SK-N-SH (cell line): ENCODE data around the gene HDGFL2. TPM values are rescaled to one million over a fixed set of nuclear protein-coding genes. Genes with fewer than 3 reads are reported as not detected.

Experiments used
- CTCF ChIA-PET: fragments of 300-600, 350-600 bp; formaldehyde crosslinking; extraction: SDS; loops from one replicate; lab custom pipeline; 2021; lab: Yijun Ruan, JAX
- POLR2A ChIA-PET: fragments of 350-600 bp; sonication (Branson Sonifier 250); formaldehyde crosslinking; extraction: SDS; loops from one replicate; lab custom pipeline; 2020; ENCODE audit warnings: antibody characterized with exemption, inconsistent platforms; lab: Yijun Ruan, JAX
- DNase-seq: peaks from one replicate; pipeline ENCODE4 v3.0.0; 2012
- H2AFZ ChIP-seq: fragments of 200-600 bp; sonication (generic); 2 replicates; pipeline ENCODE4 v1.8.1; 2016; ENCODE audit warnings: antibody characterized with exemption, mild to moderate bottlenecking, low read depth
- H3F3A ChIP-seq: fragments of 200-600 bp; sonication (generic); replicated peaks from 2 replicates; pipeline ENCODE3; 2016; ENCODE audit warnings: antibody characterized with exemption, mild to moderate bottlenecking; ENCODE audit not compliant: insufficient read depth
- H3K27ac ChIP-seq, 2 experiments: fragments of 200-500 bp in 1 of 2; fragments of 200-600 bp in 1 of 2; sonication (Bioruptor generic) in 1 of 2; sonication (generic), shearing (Covaris generic) in 1 of 2; 2 replicates each; pipeline versions ENCODE4 v1.5.1 to v1.6.1; 2014 to 2016; ENCODE audit warnings: low read depth in 2 of 2, inconsistent platforms in 1 of 2, low read length in 1 of 2, mild to moderate bottlenecking in 1 of 2, mixed read lengths in 1 of 2
- H3K27me3 ChIP-seq: fragments of 200-600 bp; sonication (generic), shearing (Covaris generic); 2 replicates; pipeline ENCODE4 v1.6.1; 2016; ENCODE audit warnings: mixed run types; ENCODE audit not compliant: insufficient read depth
- H3K36me3 ChIP-seq, 2 experiments: fragments of 200-500 bp in 1 of 2; fragments of 200-600 bp in 1 of 2; sonication (Bioruptor generic) in 1 of 2; sonication (generic) in 1 of 2; replicated peaks in 1 of 2; 2 replicates each; pipeline versions ENCODE3 to v1.5.1; 2014 to 2016; ENCODE audit warnings: low read length in 1 of 2, mild to moderate bottlenecking in 1 of 2; ENCODE audit not compliant: insufficient read depth in 2 of 2, control insufficient read depth in 1 of 2
- H3K4me1 ChIP-seq, 2 experiments: fragments of 200-500 bp in 1 of 2; fragments of 200-600 bp in 1 of 2; sonication (Bioruptor generic) in 1 of 2; sonication (generic), shearing (Covaris generic) in 1 of 2; 2 replicates each; pipeline versions ENCODE4 v1.5.1 to v1.6.1; 2014 to 2016; ENCODE audit warnings: low read depth in 1 of 2, low read length in 1 of 2, mixed run types in 1 of 2; ENCODE audit not compliant: insufficient read depth in 2 of 2, control insufficient read depth in 1 of 2
- H3K4me2 ChIP-seq: fragments of 200-600 bp; sonication (generic), shearing (Covaris generic); 2 replicates; pipeline ENCODE4 v1.6.1; 2017; ENCODE audit warnings: mixed run types
- H3K4me3 ChIP-seq, 2 experiments: fragments of 200-500 bp in 1 of 2; fragments of 200-600 bp in 1 of 2; sonication (Bioruptor generic) in 1 of 2; sonication (generic), shearing (Covaris generic) in 1 of 2; 2 replicates each; pipeline versions ENCODE4 v1.5.1 to v1.8.1; 2014 to 2016; ENCODE audit warnings: low read depth in 2 of 2, inconsistent platforms in 1 of 2, low read length in 1 of 2, mild to moderate bottlenecking in 1 of 2, mixed read lengths in 1 of 2, moderate library complexity in 1 of 2
- H3K79me2 ChIP-seq: fragments of 200-600 bp; sonication (generic); 2 replicates; pipeline ENCODE4 v1.8.1; 2017; ENCODE audit warnings: mild to moderate bottlenecking; ENCODE audit not compliant: insufficient read depth
- H3K9ac ChIP-seq: fragments of 200-600 bp; sonication (generic); 2 replicates; pipeline ENCODE4 v1.6.1; 2017; ENCODE audit warnings: mixed run types
- H3K9me2 ChIP-seq: fragments of 200-600 bp; sonication (generic); 2 replicates; pipeline ENCODE4 v1.6.1; 2017; ENCODE audit warnings: mixed run types
- H3K9me3 ChIP-seq: fragments of 200-600 bp; sonication (generic); 2 replicates; pipeline ENCODE4 v1.6.1; 2017; ENCODE audit warnings: mixed run types, mild to moderate bottlenecking, moderate library complexity
- H4K20me1 ChIP-seq: fragments of 200-600 bp; sonication (generic); 2 replicates; pipeline ENCODE4 v1.6.1; 2017; ENCODE audit warnings: mild to moderate bottlenecking, mixed run types; ENCODE audit not compliant: insufficient read depth
- CHD2 ChIP-seq: fragments of 150-350 bp; IDR thresholded peaks from 2 replicates; pipeline ENCODE4 v1.6.1; 2018; ENCODE audit warnings: low read length; ENCODE audit not compliant: partially characterized antibody
- EP300 ChIP-seq, 2 experiments: IDR thresholded peaks; 2 replicates each; pipeline versions ENCODE4 v1.4.0 to v1.6.1; 2012; ENCODE audit warnings: borderline replicate concordance in 1 of 2, low read depth in 1 of 2, low read length in 1 of 2
- FOSL2 ChIP-seq: IDR thresholded peaks from 2 replicates; pipeline ENCODE4 v1.4.0; 2012; ENCODE audit warnings: low read depth, mild to moderate bottlenecking, moderate library complexity, borderline replicate concordance
- FOXJ3 ChIP-seq: sonication (generic); formaldehyde crosslinking; IDR thresholded peaks from 2 replicates; pipeline ENCODE4 v1.5.1; 2020; ENCODE audit warnings: mild to moderate bottlenecking, missing genetic modification reagents
- GABPA ChIP-seq: IDR thresholded peaks from 2 replicates; pipeline ENCODE4 v1.4.0; 2012; ENCODE audit warnings: low read depth, mild to moderate bottlenecking
- GATA2 ChIP-seq: sonication (generic); formaldehyde crosslinking; IDR thresholded peaks from 2 replicates; pipeline ENCODE4 v1.5.0; 2020; ENCODE audit warnings: mild to moderate bottlenecking, missing genetic modification reagents
- NFIC ChIP-seq: IDR thresholded peaks from 2 replicates; pipeline ENCODE4 v1.4.0; 2012; ENCODE audit warnings: borderline replicate concordance
- PBX3 ChIP-seq: IDR thresholded peaks from 2 replicates; pipeline ENCODE4; 2012
- POLR2AphosphoS5 ChIP-seq: IDR thresholded peaks from 2 replicates; pipeline ENCODE4 v1.6.1; 2012; ENCODE audit warnings: low read depth, low read length
- RAD21 ChIP-seq: IDR thresholded peaks from 2 replicates; pipeline ENCODE4 v1.6.1; 2012; ENCODE audit warnings: mild to moderate bottlenecking, low read length
- RCOR1 ChIP-seq: fragments of 150-350 bp; IDR thresholded peaks from 2 replicates; pipeline ENCODE4 v1.6.1; 2017; ENCODE audit warnings: antibody characterized with exemption, low read length
- RFX5 ChIP-seq: IDR thresholded peaks from 2 replicates; pipeline ENCODE4 v1.6.1; 2012; ENCODE audit warnings: mild to moderate bottlenecking, improper control_type of control experiment, low read length
- SIN3A ChIP-seq: IDR thresholded peaks from 2 replicates; pipeline ENCODE4 v1.6.1; 2012; ENCODE audit warnings: low read depth, mild to moderate bottlenecking, low read length, moderate library complexity, borderline replicate concordance
- SMC3 ChIP-seq: IDR thresholded peaks from 2 replicates; pipeline ENCODE4 v1.6.1; 2012; ENCODE audit warnings: low read depth, low read length, improper control_type of control experiment
- TCF12 ChIP-seq: IDR thresholded peaks from 2 replicates; pipeline ENCODE4 v1.4.0; 2012
- TEAD4 ChIP-seq: IDR thresholded peaks from 2 replicates; pipeline ENCODE4 v1.4.0; 2012; ENCODE audit warnings: mild to moderate bottlenecking, borderline replicate concordance; ENCODE audit not compliant: insufficient read depth
- USF2 ChIP-seq: fragments of 150-350 bp; IDR thresholded peaks from 2 replicates; pipeline ENCODE4 v1.6.1; 2017; ENCODE audit warnings: antibody characterized with exemption, low read length, low read depth, borderline replicate concordance
- ZBTB33 ChIP-seq: IDR thresholded peaks from 2 replicates; pipeline ENCODE4 v1.4.0; 2012; ENCODE audit warnings: low read depth, borderline replicate concordance
- WGBS: methylation state at CpG from one replicate; pipeline ENCODE4 v1.1.6; 2017; ENCODE audit warnings: low lambda C conversion rate; 5-methylcytosine and 5-hydroxymethylcytosine counted together
- polyA plus RNA-seq, 3 experiments: library from polyadenylated mRNA; depleted of rRNA; stranded (reverse); fragments of >200 nt; gene quantifications; 2 replicates each; pipeline ENCODE4 v1.2.3, GENCODE V29; 2012
- TF ChIP-seq, protein P1 (sequence below): IDR thresholded peaks from 2 replicates; pipeline ENCODE4 v1.6.1; 2012; ENCODE audit warnings: mild to moderate bottlenecking, low read depth, low read length, moderate library complexity

HDGFL2 gene
- polyA plus RNA-seq, 1 of the 3 experiments (the other 2 are of a cell fraction): 77.8 TPM

GRCh38 chr19:4521170-4521887 lies 49.2 kb downstream of the HDGFL2 start:
- Histone ChIP-seq H3K79me2 (no peaks in the 10 kb centered on the region), H2AFZ (no peak overlapping the region), H3K27me3 (no peaks in the 10 kb centered on the region), H3K4me2 (no peak overlapping the region), H3K9me2 (no peaks in the 10 kb centered on the region), H3K4me3 (no peak overlapping the region), H3F3A (no peaks in the 10 kb centered on the region), H3K9ac (no peak overlapping the region), H3K4me1 (peaks cover 0 to 3% of the 10 kb centered on the region in 2 experiments; a peak in 1 of 4 replicates), H3K27ac (no peak overlapping the region), H3K36me3 (no peaks in the 10 kb centered on the region), H3K9me3 (no peaks in the 10 kb centered on the region), H4K20me1 (no peaks in the 10 kb centered on the region)
- no peak for DNase-seq
- no peak for TF ChIP-seq PBX3
- TF ChIP-seq USF2: no peak
- no peak for TF ChIP-seq RCOR1
- TF ChIP-seq CHD2: no peak
- TF ChIP-seq FOSL2: no peak
- TF ChIP-seq POLR2AphosphoS5: no peak
- no peak for TF ChIP-seq RFX5
- TF ChIP-seq SIN3A: no peak
- no peak for TF ChIP-seq RAD21
- TF ChIP-seq SMC3: no peak
- ChIA-PET POLR2A (no interaction called here), CTCF (interaction anchor here (0.6 to 7.2 kb wide), 5 partner anchors 12 to 115 kb away, joined by 3 to 78 read pairs (median 5); partner anchors contain the start of gene PLIN5)
- 65% methylated on average over 7 of the region's 11 CpGs for WGBS

GRCh38 chr19:4521888-4522242 lies 49.8 kb downstream of the HDGFL2 start:
- CTCF ChIA-PET: interaction anchor here (0.6 to 7.2 kb wide), 5 partner anchors 13 to 114 kb away, joined by 3 to 78 read pairs (median 3); partner anchors contain the start of gene PLIN5
- 62% methylated on average over 5 of the region's 5 CpGs for WGBS
- no peak for DNase-seq
- TF ChIP-seq, protein P1, sequence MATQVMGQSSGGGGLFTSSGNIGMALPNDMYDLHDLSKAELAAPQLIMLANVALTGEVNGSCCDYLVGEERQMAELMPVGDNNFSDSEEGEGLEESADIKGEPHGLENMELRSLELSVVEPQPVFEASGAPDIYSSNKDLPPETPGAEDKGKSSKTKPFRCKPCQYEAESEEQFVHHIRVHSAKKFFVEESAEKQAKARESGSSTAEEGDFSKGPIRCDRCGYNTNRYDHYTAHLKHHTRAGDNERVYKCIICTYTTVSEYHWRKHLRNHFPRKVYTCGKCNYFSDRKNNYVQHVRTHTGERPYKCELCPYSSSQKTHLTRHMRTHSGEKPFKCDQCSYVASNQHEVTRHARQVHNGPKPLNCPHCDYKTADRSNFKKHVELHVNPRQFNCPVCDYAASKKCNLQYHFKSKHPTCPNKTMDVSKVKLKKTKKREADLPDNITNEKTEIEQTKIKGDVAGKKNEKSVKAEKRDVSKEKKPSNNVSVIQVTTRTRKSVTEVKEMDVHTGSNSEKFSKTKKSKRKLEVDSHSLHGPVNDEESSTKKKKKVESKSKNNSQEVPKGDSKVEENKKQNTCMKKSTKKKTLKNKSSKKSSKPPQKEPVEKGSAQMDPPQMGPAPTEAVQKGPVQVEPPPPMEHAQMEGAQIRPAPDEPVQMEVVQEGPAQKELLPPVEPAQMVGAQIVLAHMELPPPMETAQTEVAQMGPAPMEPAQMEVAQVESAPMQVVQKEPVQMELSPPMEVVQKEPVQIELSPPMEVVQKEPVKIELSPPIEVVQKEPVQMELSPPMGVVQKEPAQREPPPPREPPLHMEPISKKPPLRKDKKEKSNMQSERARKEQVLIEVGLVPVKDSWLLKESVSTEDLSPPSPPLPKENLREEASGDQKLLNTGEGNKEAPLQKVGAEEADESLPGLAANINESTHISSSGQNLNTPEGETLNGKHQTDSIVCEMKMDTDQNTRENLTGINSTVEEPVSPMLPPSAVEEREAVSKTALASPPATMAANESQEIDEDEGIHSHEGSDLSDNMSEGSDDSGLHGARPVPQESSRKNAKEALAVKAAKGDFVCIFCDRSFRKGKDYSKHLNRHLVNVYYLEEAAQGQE: no peak
- TF ChIP-seq ZBTB33 (no peak), FOXJ3 (CRISPR knock-in tag) (no peak), EP300 (IDR thresholded peaks at IDR 0.05; ENCODE audit: borderline replicate concordance in 1 of 2, low read depth in 1 of 2, low read length in 1 of 2) (no peak), TCF12 (no peak), GABPA (no peak), SMC3 (no peak), TEAD4 (no peak), NFIC (no peak), GATA2 (CRISPR knock-in tag) (no peak)

More at GRCh38 chr19:4521888-4522242, 49.8 kb downstream of the HDGFL2 start:
- no peaks in the 10 kb centered on the region for H3F3A ChIP-seq
- no peaks in the 10 kb centered on the region for H3K9me2 ChIP-seq
- no peaks in the 10 kb centered on the region for H3K36me3 ChIP-seq
- no peaks in the 10 kb centered on the region for H3K9me3 ChIP-seq
- H3K4me2 ChIP-seq: no peak overlapping the region
- no peak overlapping the region for H3K9ac ChIP-seq
- H3K4me1 ChIP-seq: peaks cover 0 to 3% of the 10 kb centered on the region in 2 experiments; a peak in 1 of 4 replicates
- POLR2A ChIA-PET: no interaction called here
- no peak overlapping the region for H3K4me3 ChIP-seq
- H3K27me3 ChIP-seq: no peaks in the 10 kb centered on the region
- no peak overlapping the region for H3K27ac ChIP-seq
- H4K20me1 ChIP-seq: no peaks in the 10 kb centered on the region
- no peaks in the 10 kb centered on the region for H3K79me2 ChIP-seq
- no peak overlapping the region for H2AFZ ChIP-seq
